MCF 10A (cell line): Measurements from ENCODE around the gene ATRAID. TPM values are rescaled to one million over a fixed set of nuclear protein-coding genes. Genes with fewer than 3 reads are reported as not detected.
A peak's percentile ranks its signal among the peaks of the same experiment; 100 is the strongest.

ENCODE experiments used
- BruUV-seq: library from RNA; stranded (reverse); fragments of 400-500 nt; replicated peaks from 2 replicates; lab custom pipeline; 2021; lab: Mats Ljungman, UMichigan
- CTCF ChIA-PET: fragments of 300-600 bp; sonication (Branson Sonifier 250); formaldehyde crosslinking; extraction: SDS; loops from one replicate; lab custom pipeline; 2021; ENCODE audit warnings: antibody characterized with exemption, inconsistent platforms; lab: Yijun Ruan, JAX
- POLR2A ChIA-PET: fragments of 300-600, 350-650 bp; sonication (Branson Sonifier 250); formaldehyde crosslinking; extraction: SDS; loops from one replicate; lab custom pipeline; 2020; ENCODE audit warnings: antibody characterized with exemption, inconsistent platforms; lab: Yijun Ruan, JAX
- DNase-seq: peaks from one replicate; pipeline ENCODE4 v3.0.0-alpha.2; 2018; ENCODE audit not compliant: unreplicated experiment
- H3K27ac Mint-ChIP-seq: one replicate; pipeline ENCODE4 v1.8.0; 2022; ENCODE audit warnings: mild to moderate bottlenecking, low read depth, mixed read lengths; ENCODE audit not compliant: unreplicated experiment
- H3K27me3 Mint-ChIP-seq: one replicate; pipeline ENCODE4 v1.8.0; 2022; ENCODE audit warnings: mixed read lengths; ENCODE audit not compliant: insufficient read depth, unreplicated experiment
- H3K36me3 Mint-ChIP-seq: one replicate; pipeline ENCODE4 v1.8.0; 2022; ENCODE audit warnings: mild to moderate bottlenecking, moderate library complexity, mixed read lengths; ENCODE audit not compliant: insufficient read depth, unreplicated experiment
- H3K4me1 Mint-ChIP-seq: one replicate; pipeline ENCODE4 v1.8.0; 2022; ENCODE audit warnings: mixed read lengths; ENCODE audit not compliant: insufficient read depth, unreplicated experiment
- H3K4me3 Mint-ChIP-seq: one replicate; pipeline ENCODE4 v1.8.0; 2022; ENCODE audit warnings: mild to moderate bottlenecking, moderate library complexity, mixed read lengths; ENCODE audit not compliant: unreplicated experiment
- H3K9me3 Mint-ChIP-seq: one replicate; pipeline ENCODE4 v1.8.0; 2022; ENCODE audit warnings: mixed read lengths; ENCODE audit not compliant: unreplicated experiment
- intact Hi-C: fragments of 100-400 bp; cut with micrococcal nuclease; formaldehyde crosslinking; loops from 2 replicates; pipeline ENCODE4 v1.14.1; 2022
- total RNA-seq: library from RNA; stranded (reverse); gene quantifications from 2 replicates; pipeline ENCODE4 v1.2.3, GENCODE V29; 2022
- TF ChIP-seq, protein P1 (sequence below): fragments of 200-600 bp; IDR thresholded peaks from one replicate; pipeline ENCODE4 v1.8.0; 2022; ENCODE audit warnings: antibody characterized with exemption, mild to moderate bottlenecking; ENCODE audit not compliant: unreplicated experiment

ATRAID gene
- total RNA-seq, 1 experiment from 2014 or later, result 115 TPM

- H3K36me3 Mint-ChIP-seq, result peaks cover 61% of the 10 kb centered on the region
- BruUV-seq, result TSS peak; percentile 18
- peaks cover 22% of the 10 kb centered on the region for H3K4me1 Mint-ChIP-seq
- POLR2A ChIA-PET, result interaction anchor here (0.5 to 1.4 kb wide), 11 partner anchors 14 to 192 kb away, joined by 3 to 5 read pairs (median 3); partner anchors contain the start of genes PPM1G and PREB
- H3K27me3 Mint-ChIP-seq, result no peaks in the 10 kb centered on the region
- H3K4me3 Mint-ChIP-seq, result peak within 1 kb of the TSS; percentile 99
- H3K9me3 Mint-ChIP-seq, result no peaks in the 10 kb centered on the region
- DNase-seq, result peak; percentile 81
- H3K27ac Mint-ChIP-seq, result peak within 1 kb of the TSS; percentile 91
- TF ChIP-seq, protein P1, sequence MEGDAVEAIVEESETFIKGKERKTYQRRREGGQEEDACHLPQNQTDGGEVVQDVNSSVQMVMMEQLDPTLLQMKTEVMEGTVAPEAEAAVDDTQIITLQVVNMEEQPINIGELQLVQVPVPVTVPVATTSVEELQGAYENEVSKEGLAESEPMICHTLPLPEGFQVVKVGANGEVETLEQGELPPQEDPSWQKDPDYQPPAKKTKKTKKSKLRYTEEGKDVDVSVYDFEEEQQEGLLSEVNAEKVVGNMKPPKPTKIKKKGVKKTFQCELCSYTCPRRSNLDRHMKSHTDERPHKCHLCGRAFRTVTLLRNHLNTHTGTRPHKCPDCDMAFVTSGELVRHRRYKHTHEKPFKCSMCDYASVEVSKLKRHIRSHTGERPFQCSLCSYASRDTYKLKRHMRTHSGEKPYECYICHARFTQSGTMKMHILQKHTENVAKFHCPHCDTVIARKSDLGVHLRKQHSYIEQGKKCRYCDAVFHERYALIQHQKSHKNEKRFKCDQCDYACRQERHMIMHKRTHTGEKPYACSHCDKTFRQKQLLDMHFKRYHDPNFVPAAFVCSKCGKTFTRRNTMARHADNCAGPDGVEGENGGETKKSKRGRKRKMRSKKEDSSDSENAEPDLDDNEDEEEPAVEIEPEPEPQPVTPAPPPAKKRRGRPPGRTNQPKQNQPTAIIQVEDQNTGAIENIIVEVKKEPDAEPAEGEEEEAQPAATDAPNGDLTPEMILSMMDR, result no peak
- intact Hi-C loops, result loop anchor here (10.0 kb wide), 1 partner anchor 67 kb away; the partner anchor contains the start of gene TRIM54
- CTCF ChIA-PET, result interaction anchor here (0.7 to 1.3 kb wide), 3 partner anchors 86 to 861 kb away, joined by 3 to 6 read pairs (median 3); no protein-coding TSS in a partner anchor
Measured at GRCh38 chr2:27217173-27218121, 5.6 kb downstream of the ATRAID start, which contains the start of gene CAD. CAD (plus strand) TSS chr2:27217369; CDS start chr2:27217552, 183 bp downstream.

GRCh38 chr2:27218614-27219013 is 6.8 kb downstream of the ATRAID start:
- Mint-ChIP-seq H3K36me3 (peaks cover 67% of the 10 kb centered on the region), H3K27me3 (no peaks in the 10 kb centered on the region), H3K9me3 (no peaks in the 10 kb centered on the region), H3K4me1 (peaks cover 18% of the 10 kb centered on the region), H3K27ac (no peak overlapping the region), H3K4me3 (peak overlapping the region; percentile 99)
- no peak for DNase-seq
- POLR2A ChIA-PET, result interaction anchor here (0.7 kb wide), 1 partner anchor 13 kb away, joined by 3 read pairs; no protein-coding TSS in a partner anchor
- intact Hi-C loops, result loop anchor here (10.0 kb wide), 1 partner anchor 66 kb away; the partner anchor contains the start of gene TRIM54
- BruUV-seq, result no TSS peak
- CTCF ChIA-PET, result interaction anchor here (0.5 to 1.4 kb wide), 4 partner anchors 60 to 119 kb away, joined by 3 to 6 read pairs (median 4); partner anchors contain the start of gene PREB
- TF ChIP-seq, protein P1, result no peak

GRCh38 chr2:27219091-27219490 is 7.2 kb downstream of the ATRAID start:
- TF ChIP-seq, protein P1, result no peak
- CTCF ChIA-PET, result interaction anchor here (0.5 to 1.6 kb wide), 4 partner anchors 8 to 85 kb away, joined by 3 to 5 read pairs (median 4); partner anchors contain the start of gene PREB
- H3K9me3 Mint-ChIP-seq, result no peaks in the 10 kb centered on the region
- no peak overlapping the region for H3K27ac Mint-ChIP-seq
- peaks cover 16% of the 10 kb centered on the region for H3K4me1 Mint-ChIP-seq
- peaks cover 68% of the 10 kb centered on the region for H3K36me3 Mint-ChIP-seq
- no peak for DNase-seq
- no peak overlapping the region for H3K4me3 Mint-ChIP-seq
- intact Hi-C loops, result loop anchor here (10.0 kb wide), 1 partner anchor 66 kb away; the partner anchor contains the start of gene TRIM54
- POLR2A ChIA-PET, result no interaction called here
- no peaks in the 10 kb centered on the region for H3K27me3 Mint-ChIP-seq
- BruUV-seq, result no TSS peak
